GM12872 (cell line): ENCODE measurements around the gene LYZL6.

Source experiments
- TF ChIP-seq, protein P1 (sequence below): IDR thresholded peaks from 3 replicates; pipeline ENCODE4 v1.5.1; 2011; ENCODE audit warnings: low read depth, mild to moderate bottlenecking, low read length, moderate library complexity; ENCODE audit not compliant: insufficient read depth

Gene LYZL6

DNA sequence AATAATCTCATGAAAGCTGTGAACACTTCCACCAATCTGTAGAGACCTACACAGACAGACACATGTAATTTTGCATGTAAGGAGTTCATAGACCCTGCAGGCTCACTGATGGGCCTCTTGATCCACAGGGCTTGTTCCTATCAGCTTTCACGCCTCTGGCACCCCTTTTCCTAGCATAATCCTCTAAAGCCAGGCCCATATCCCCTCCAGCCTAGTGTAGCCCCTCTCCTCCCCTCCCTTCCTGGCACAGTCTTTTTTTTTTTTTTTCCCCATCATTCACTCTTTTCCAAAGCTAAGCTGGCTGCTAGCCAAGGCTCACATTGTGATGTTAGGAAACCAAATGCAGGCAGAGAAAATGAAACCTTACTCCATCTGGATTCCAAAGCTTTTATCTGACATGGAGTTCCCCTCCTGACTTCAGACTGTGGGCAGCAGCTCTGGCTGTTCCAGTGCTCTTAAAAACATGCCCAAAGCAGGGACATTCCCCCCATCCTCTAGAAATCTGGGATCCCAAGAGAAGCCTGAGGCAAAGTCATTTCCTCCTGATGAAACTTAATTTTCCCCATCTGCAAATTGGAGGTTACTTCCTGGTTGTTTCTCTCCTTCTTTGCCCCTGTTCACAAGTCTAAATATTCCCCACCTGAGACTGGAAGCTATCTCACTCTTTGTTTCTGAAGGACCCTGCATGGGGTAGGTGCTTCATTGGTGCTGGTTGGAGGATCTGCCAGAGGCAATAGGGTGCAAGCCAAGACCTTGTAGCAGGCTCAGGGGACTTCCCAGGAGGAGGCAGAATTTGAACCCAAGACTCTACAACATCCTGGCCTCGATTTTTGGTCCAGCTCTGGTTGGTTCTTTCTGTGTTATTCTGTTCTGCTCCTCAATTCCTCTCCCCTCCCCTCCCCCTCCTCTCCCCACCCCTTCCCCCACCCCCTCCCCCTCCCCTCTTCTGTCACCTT is 53.4 kb downstream of the LYZL6 start:
- TF ChIP-seq, protein P1, sequence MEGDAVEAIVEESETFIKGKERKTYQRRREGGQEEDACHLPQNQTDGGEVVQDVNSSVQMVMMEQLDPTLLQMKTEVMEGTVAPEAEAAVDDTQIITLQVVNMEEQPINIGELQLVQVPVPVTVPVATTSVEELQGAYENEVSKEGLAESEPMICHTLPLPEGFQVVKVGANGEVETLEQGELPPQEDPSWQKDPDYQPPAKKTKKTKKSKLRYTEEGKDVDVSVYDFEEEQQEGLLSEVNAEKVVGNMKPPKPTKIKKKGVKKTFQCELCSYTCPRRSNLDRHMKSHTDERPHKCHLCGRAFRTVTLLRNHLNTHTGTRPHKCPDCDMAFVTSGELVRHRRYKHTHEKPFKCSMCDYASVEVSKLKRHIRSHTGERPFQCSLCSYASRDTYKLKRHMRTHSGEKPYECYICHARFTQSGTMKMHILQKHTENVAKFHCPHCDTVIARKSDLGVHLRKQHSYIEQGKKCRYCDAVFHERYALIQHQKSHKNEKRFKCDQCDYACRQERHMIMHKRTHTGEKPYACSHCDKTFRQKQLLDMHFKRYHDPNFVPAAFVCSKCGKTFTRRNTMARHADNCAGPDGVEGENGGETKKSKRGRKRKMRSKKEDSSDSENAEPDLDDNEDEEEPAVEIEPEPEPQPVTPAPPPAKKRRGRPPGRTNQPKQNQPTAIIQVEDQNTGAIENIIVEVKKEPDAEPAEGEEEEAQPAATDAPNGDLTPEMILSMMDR = no peak

DNA sequence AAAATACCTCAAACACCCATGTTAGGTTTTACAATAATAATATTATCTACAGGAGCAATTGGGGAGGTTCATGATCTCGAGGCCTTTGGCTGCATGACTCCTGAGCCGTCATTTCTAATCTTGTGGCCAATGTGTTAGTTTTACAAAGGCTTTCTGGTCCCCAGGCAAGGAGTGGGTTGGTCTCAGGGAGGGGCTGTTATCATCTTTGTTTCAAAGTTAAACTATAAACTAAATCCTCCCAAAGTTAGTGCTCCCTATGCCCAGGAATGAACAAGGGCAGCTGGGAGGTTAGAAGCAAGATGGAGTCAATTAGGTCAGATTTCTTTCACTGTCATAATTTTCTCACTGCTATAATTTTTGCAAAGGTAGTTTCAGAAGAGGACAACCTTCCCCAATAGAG is 54.3 kb downstream of the LYZL6 start:
- TF ChIP-seq, protein P1 = no peak
